WERI-Rb-1 (cell line): ENCODE data around the gene PPP1R13B.

Source experiments
- DNase-seq: peaks from one replicate; pipeline ENCODE4 v3.0.0-alpha.2; 2020
- H3K27ac ChIP-seq: fragments of 250-450 bp; sonication (Bioruptor Pico); 2 replicates; pipeline ENCODE4 v1.5.1; 2020; ENCODE audit warnings: mild to moderate bottlenecking, moderate library complexity
- H3K27me3 ChIP-seq: fragments of 250-450 bp; sonication (Bioruptor Pico); 2 replicates; pipeline ENCODE4 v1.5.1; 2021; ENCODE audit warnings: mild to moderate bottlenecking, low read depth, moderate library complexity; ENCODE audit not compliant: insufficient read depth, severe bottlenecking
- H3K36me3 ChIP-seq: fragments of 250-450 bp; sonication (Bioruptor Pico); 2 replicates; pipeline ENCODE4 v1.5.1; 2020; ENCODE audit warnings: mild to moderate bottlenecking, moderate library complexity
- H3K4me3 ChIP-seq: 2 replicates; pipeline ENCODE4 v1.5.1; 2011; ENCODE audit warnings: low read depth, mild to moderate bottlenecking, control low read depth, low read length
- H3K9me3 ChIP-seq: fragments of 250-450 bp; sonication (Bioruptor Pico); 2 replicates; pipeline ENCODE4 v1.5.1; 2021; ENCODE audit warnings: mild to moderate bottlenecking, moderate library complexity; ENCODE audit not compliant: severe bottlenecking
- TF ChIP-seq, protein P1 (sequence below): IDR thresholded peaks from 2 replicates; pipeline ENCODE4 v1.5.1; 2011; ENCODE audit warnings: low read depth, mild to moderate bottlenecking, control low read depth, inconsistent platforms, low read length

PPP1R13B gene

DNA sequence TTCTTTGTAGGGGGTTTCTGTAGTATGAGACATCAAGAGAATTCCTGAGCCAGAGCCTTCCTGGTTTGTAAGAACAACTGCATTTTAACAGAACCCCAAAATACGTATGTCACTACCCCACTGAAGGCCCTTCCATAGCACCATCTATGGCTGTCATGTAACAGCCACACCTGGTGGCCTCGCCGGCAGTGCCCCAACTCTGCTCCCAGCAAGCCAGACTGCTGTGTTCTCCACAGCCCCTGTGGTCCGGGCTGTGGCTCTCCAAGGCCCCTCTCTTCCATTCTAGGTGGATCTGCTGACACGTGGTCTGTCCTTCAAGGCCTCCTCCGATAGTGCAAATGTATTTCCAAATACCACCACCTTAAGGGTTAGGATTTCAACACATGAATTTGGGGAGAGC lies 9.9 kb upstream of the PPP1R13B start:
- no peak overlapping the region for H3K27ac ChIP-seq
- H3K9me3 ChIP-seq, result no peaks in the 10 kb centered on the region
- H3K27me3 ChIP-seq, result no peaks in the 10 kb centered on the region
- no peak overlapping the region for H3K4me3 ChIP-seq
- H3K36me3 ChIP-seq, result no peaks in the 10 kb centered on the region
- TF ChIP-seq, protein P1, sequence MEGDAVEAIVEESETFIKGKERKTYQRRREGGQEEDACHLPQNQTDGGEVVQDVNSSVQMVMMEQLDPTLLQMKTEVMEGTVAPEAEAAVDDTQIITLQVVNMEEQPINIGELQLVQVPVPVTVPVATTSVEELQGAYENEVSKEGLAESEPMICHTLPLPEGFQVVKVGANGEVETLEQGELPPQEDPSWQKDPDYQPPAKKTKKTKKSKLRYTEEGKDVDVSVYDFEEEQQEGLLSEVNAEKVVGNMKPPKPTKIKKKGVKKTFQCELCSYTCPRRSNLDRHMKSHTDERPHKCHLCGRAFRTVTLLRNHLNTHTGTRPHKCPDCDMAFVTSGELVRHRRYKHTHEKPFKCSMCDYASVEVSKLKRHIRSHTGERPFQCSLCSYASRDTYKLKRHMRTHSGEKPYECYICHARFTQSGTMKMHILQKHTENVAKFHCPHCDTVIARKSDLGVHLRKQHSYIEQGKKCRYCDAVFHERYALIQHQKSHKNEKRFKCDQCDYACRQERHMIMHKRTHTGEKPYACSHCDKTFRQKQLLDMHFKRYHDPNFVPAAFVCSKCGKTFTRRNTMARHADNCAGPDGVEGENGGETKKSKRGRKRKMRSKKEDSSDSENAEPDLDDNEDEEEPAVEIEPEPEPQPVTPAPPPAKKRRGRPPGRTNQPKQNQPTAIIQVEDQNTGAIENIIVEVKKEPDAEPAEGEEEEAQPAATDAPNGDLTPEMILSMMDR, result no peak
- DNase-seq, result no peak

DNA sequence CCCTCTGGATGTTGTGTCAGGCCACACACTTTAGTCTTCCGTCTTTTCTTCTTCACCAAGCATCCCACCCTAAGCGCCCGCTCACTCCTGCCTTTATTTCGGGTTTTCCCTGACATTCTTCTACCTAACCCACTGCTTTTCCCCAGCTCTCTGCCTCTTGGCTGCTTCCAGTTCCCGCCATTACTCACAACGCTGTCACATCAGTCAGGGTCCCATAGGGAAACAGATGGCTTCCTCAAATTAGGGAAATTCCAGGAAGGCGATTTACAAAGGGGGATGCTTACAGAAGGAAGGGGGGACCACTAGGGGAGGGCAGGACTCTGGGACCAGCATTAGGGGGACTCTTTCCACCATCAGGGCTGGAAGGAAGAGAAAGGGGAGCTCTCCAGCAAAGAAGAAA lies 9.2 kb upstream of the PPP1R13B start:
- TF ChIP-seq, protein P1, result no peak
- H3K36me3 ChIP-seq, result no peaks in the 10 kb centered on the region
- no peak for DNase-seq
- H3K27ac ChIP-seq, result no peak overlapping the region
- no peaks in the 10 kb centered on the region for H3K9me3 ChIP-seq
- no peak overlapping the region for H3K4me3 ChIP-seq
- H3K27me3 ChIP-seq, result no peaks in the 10 kb centered on the region

GRCh38 chr14:103856105-103856504 lies 8.7 kb upstream of the PPP1R13B start:
- H3K36me3 ChIP-seq, result no peaks in the 10 kb centered on the region
- H3K27ac ChIP-seq, result peak overlapping the region; percentile 77
- peak; percentile 19 for DNase-seq
- no peaks in the 10 kb centered on the region for H3K27me3 ChIP-seq
- H3K9me3 ChIP-seq, result no peaks in the 10 kb centered on the region
- TF ChIP-seq, protein P1, result no peak
- no peak overlapping the region for H3K4me3 ChIP-seq

DNA sequence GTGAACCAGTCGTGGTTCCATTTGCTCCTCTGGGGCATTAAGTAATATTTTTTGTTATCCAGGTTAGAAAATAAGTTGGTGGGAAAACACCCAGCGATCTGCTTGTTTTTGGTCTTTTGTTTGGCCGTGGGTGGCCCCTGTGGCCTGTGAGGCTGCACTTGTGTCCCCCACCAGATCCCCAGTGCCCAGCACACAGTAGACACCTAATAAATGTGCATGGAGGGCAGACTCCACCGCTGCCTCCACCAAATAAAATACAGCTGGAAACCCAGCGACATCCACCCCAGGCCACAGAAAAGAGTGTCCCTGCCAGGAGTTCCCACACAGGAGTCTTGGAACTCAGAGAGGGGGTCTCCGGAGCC lies 8.3 kb upstream of the PPP1R13B start:
- no peaks in the 10 kb centered on the region for H3K36me3 ChIP-seq
- no peaks in the 10 kb centered on the region for H3K27me3 ChIP-seq
- H3K4me3 ChIP-seq, result no peak overlapping the region
- no peaks in the 10 kb centered on the region for H3K9me3 ChIP-seq
- TF ChIP-seq, protein P1, result no peak
- no peak for DNase-seq
- peak overlapping the region; percentile 77 for H3K27ac ChIP-seq

DNA sequence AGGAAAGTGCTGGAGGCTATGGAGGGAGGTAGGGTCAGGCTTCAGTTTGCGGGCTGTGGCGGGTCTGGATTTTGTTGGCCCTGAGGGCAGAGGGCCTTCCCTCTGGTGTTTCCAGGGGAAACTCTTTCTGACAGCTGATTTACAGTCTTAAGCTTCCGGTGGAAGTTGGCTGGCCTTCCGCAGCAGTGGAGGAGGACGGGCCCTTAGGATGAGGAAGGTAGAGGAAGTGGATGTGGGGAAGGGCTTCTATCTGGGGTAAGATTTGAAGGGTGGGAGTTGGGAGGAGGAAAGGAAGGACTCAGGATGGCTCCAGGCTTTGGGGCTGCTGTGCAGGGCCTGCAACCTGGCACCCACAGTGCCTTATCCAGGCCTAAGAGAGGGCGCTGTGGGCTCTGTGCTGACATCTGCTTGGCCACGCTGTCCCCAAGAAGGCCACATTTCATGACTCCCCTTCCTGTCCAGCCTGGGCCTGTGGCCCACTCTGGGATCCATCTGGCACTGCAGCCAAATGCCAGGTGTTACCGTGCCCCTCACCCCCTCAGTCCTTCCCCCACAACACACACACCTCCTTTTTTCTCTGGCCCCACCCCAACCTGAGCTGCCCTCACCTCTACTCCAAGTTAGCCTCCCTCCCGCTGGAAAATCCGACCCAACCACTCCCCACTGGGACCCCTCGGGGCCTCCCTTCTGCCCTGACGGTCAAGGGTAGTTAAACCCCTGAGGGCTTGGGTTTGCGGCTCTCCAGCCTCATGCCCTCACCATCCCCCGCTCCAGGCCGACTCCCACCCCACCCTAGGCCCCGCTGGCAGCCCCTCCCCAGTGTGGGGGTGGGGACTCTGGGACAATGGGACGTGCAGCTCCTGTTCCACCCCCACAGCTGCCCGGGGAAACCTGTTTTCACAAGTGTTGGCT lies 7.7 kb upstream of the PPP1R13B start:
- Histone ChIP-seq H3K4me3 (no peak overlapping the region), H3K27ac (peak overlapping the region; percentile 77), H3K9me3 (no peaks in the 10 kb centered on the region), H3K27me3 (no peaks in the 10 kb centered on the region), H3K36me3 (no peaks in the 10 kb centered on the region)
- TF ChIP-seq, protein P1, result peak; percentile 43
- DNase-seq, result peak; percentile 83
